ENCODE measurements around the gene ACAP2.
"Not testable (repeated sequence)": the region's sequence is repeated elsewhere in the genome, so short reads cannot be mapped to it uniquely, and the experiment has no call there.

Gene ACAP2

GRCh38 chr3:195236076-195236798 is 206.6 kb downstream of the ACAP2 start:
- no peaks in the 10 kb centered on the region for H3K27me3 ChIP-seq (ENCODE audit: insufficient read depth, poor library complexity, severe bottlenecking)
- no peak for DNase-seq (ENCODE audit: low read depth in 1 of 2, low spot score in 1 of 2)
- no peak for TF ChIP-seq SPI1 (IDR thresholded peaks at IDR 0.05; ENCODE audit: borderline replicate concordance, low read depth)
- TF ChIP-seq POLR2AphosphoS5 (IDR thresholded peaks at IDR 0.05; ENCODE audit: low read depth) = no peak
- no peak for TF ChIP-seq CTCF (IDR thresholded peaks at IDR 0.05; ENCODE audit: insufficient read depth, low read length)
- TF ChIP-seq REST (IDR thresholded peaks at IDR 0.05; ENCODE audit: insufficient replicate concordance, low read depth) = no peak
- TF ChIP-seq GABPA (IDR thresholded peaks at IDR 0.05; ENCODE audit: low read depth) = no peak
- no peak overlapping the region for H3K4me3 ChIP-seq (replicated peaks; ENCODE audit: insufficient read depth, low read length)
- H3K27ac ChIP-seq (replicated peaks) = no peak overlapping the region

GRCh38 chr3:195230244-195230643 is 212.6 kb downstream of the ACAP2 start:
- no peak for TF ChIP-seq CTCF (IDR thresholded peaks at IDR 0.05; ENCODE audit: insufficient read depth, low read length)
- no peak for TF ChIP-seq GABPA (IDR thresholded peaks at IDR 0.05; ENCODE audit: low read depth)
- TF ChIP-seq POLR2AphosphoS5 (IDR thresholded peaks at IDR 0.05; ENCODE audit: low read depth) = no peak
- no peak for TF ChIP-seq SPI1 (IDR thresholded peaks at IDR 0.05; ENCODE audit: borderline replicate concordance, low read depth)
- TF ChIP-seq REST (IDR thresholded peaks at IDR 0.05; ENCODE audit: insufficient replicate concordance, low read depth) = no peak
- Histone ChIP-seq H3K4me3 (replicated peaks; ENCODE audit: insufficient read depth, low read length) (no peak overlapping the region), H3K27ac (replicated peaks) (no peak overlapping the region), H3K27me3 (ENCODE audit: insufficient read depth, poor library complexity, severe bottlenecking) (no peaks in the 10 kb centered on the region)
- DNase-seq (ENCODE audit: low read depth in 1 of 2, low spot score in 1 of 2) = no peak

GRCh38 chr3:195228886-195229285 is 213.9 kb downstream of the ACAP2 start:
- H3K4me3 ChIP-seq (replicated peaks; ENCODE audit: insufficient read depth, low read length); H3K27me3 ChIP-seq (ENCODE audit: insufficient read depth, poor library complexity, severe bottlenecking); H3K27ac ChIP-seq (replicated peaks); DNase-seq (ENCODE audit: low read depth in 1 of 2, low spot score in 1 of 2): not testable (repeated sequence)

GRCh38 chr3:195227871-195228270 is 214.9 kb downstream of the ACAP2 start:
- Histone ChIP-seq H3K27ac (replicated peaks) (no peak overlapping the region), H3K27me3 (ENCODE audit: insufficient read depth, poor library complexity, severe bottlenecking) (no peaks in the 10 kb centered on the region), H3K4me3 (replicated peaks; ENCODE audit: insufficient read depth, low read length) (no peak overlapping the region)
- DNase-seq (ENCODE audit: low read depth in 1 of 2, low spot score in 1 of 2) = no peak
- TF ChIP-seq REST (IDR thresholded peaks at IDR 0.05; ENCODE audit: insufficient replicate concordance, low read depth) = no peak
- TF ChIP-seq SPI1 (IDR thresholded peaks at IDR 0.05; ENCODE audit: borderline replicate concordance, low read depth) = no peak
- TF ChIP-seq POLR2AphosphoS5 (IDR thresholded peaks at IDR 0.05; ENCODE audit: low read depth) = no peak
- TF ChIP-seq GABPA (IDR thresholded peaks at IDR 0.05; ENCODE audit: low read depth) = no peak
- no peak for TF ChIP-seq CTCF (IDR thresholded peaks at IDR 0.05; ENCODE audit: insufficient read depth, low read length)
